8988T (cell line): ENCODE measurements around the gene COX7A1.
"Not testable (repeated sequence)": the region's sequence is repeated elsewhere in the genome, so short reads cannot be mapped to it uniquely, and the experiment has no call there.

ENCODE experiments used
- DNase-seq: peaks from one replicate; pipeline ENCODE4 v3.0.0; 2011

The COX7A1 gene

DNA sequence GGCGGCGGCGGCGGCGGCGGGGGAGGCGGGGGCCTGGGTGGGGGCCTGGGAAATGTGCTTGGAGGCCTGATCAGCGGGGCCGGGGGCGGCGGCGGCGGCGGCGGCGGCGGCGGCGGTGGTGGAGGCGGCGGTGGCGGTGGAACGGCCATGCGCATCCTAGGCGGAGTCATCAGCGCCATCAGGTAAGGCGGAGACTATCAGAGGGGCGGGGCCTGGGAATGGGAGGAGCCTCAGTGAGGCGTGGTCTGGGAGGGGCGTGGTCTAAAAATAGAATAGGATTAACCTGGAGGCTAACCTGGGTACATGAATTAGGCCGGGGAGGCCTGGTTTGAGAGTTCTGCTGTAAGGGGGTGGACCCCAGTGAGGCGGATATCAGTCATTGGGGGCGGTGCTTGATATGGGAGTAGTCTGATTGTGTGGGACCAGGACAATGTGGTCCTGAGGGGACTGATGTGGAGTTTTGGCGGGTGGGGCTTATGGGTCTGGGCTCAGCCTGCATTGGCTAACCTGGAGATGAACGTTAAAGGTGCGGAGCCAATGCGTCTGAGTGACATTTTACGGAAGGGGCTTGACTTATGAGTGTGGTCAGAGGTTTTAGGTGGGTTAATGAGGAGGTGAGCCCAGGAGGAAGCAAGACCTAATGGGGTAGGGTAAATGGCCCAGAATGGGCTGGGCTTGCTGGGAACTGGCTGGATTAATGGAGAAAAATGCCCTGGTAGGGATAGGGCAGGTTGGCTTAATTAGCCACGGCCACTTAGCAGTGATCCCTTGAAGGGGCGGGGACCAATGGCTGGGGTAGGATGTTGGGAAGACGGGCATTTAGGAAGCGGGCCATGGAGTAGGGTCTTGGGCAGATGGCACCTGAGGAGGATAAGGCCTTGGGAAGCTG is 11.0 kb downstream of the COX7A1 start:
- DNase-seq, result peak; percentile 89

GRCh38 chr19:36140304-36141038 is 11.8 kb downstream of the COX7A1 start:
- peak; percentile 93 for DNase-seq

DNA sequence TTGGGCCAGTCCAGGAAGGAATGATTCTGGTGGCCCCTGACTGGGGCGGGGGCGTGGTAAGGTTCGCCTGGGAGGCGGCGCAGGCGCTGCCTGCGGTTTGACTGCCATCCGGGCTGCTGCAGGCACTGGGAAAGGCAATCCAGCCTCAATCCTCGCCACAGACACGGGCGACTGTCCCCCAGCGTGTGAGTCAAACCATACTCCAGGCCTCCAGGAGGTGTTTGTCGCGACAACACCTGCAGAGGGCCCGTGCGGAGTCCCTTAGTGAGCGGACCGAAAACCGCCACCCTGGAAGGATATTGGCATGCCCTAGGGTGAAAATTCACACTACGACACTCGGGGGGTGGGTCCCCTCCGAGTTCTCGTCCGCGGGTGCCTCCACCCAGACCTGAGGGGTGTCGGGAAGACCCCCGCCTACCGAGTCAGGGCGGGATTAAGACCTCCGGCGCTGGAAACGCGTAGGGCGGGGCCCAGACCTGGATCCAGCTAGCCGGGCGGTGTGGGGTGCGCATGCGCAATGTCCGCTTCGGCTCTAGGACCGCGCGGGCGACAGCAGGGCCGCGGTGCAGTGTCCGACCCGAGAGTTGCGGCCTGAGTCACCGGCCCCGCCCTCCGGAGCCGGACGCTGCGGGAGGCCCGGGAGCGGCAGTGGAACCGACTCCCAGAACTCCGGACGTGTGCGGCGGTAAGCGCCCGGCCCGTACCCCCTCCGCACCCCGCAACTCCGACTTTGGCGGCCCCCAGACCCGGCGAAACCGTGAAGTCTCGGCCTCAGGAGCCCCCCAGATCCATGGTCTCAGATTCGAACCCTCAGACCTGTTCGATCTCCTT is 12.6 kb downstream of the COX7A1 start, which contains the start of gene CAPNS1:
TSS of gene CAPNS1 (plus strand) at position 594 of the 831 bp plus-strand sequence. CDS start 946 bp downstream, outside the sequence.
- DNase-seq, result peak; percentile 99

- DNase-seq, result no peak
Measured at GRCh38 chr19:36139120-36139472, 13.2 kb downstream of the COX7A1 start.

DNA sequence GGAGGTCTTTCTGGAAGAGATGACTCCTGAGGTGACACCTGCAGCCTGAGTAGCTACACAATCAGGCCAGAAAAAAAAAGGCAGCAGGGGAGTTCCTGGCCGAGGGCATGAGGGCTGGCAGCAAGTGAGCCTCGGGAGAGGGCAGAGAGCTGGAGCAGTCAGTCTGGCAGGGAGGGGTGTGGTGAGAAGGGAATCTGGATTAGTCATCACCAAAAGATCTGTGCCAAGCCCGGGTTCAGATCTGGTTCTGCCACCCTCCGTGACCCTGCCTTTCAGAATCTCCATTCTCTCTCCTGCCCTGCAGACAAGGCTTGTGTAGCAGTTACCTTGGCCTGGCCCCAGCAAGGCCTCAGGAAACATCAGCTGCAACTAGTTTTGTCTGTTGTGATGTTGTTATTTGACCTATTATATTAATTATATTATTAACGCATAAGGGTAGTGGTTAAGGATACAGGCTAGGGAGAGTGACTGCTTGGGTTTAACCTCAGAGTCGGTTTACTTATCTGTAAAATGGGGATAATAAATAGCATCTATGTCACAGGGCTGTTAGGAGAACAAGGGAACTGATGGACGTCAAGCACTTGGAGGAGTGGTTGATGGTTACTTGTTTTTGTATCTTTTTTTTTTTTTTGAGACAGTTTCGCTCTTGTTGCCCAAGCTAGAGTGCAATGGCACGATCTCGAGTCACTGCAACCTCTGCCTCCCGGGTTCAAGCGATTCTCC is 15.1 kb downstream of the COX7A1 start:
- DNase-seq, result peak; percentile 82

DNA sequence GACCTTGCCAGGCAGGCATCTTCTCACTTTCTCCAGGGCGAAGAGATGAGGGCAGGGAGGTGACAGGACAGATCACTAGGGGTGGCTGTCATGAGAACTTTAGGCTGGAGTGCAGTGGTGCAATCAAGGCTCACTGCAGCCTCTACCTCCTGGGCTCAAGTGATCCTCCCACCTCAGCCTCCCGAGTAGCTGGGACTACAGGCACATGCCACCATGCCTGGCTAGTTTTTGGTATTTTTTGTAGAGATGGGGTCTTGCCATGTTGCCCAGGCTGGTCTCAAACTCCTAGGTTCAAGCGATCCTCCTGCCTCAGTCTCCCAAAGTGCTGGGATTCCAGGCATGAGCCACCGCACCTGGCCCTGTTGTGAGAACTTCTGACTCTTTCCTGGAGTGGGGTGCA is 17.4 kb downstream of the COX7A1 start:
- DNase-seq, result not testable (repeated sequence)

GRCh38 chr19:36131221-36131620 is 21.0 kb downstream of the COX7A1 start:
- not testable (repeated sequence) for DNase-seq

- no peak for DNase-seq
Measured at GRCh38 chr19:36128392-36128736, 23.9 kb downstream of the COX7A1 start.

DNA sequence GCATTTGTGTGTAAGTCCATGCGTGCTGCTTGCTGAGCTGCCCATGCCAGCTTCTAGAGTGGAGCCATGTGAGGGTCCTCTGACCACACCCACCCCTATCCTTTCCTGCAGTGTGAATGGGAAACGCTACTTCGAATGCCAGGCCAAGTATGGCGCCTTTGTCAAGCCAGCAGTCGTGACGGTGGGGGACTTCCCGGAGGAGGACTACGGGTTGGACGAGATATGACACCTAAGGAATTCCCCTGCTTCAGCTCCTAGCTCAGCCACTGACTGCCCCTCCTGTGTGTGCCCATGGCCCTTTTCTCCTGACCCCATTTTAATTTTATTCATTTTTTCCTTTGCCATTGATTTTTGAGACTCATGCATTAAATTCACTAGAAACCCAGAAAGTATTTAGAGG is 26.7 kb downstream of the COX7A1 start:
- DNase-seq, result no peak

DNA sequence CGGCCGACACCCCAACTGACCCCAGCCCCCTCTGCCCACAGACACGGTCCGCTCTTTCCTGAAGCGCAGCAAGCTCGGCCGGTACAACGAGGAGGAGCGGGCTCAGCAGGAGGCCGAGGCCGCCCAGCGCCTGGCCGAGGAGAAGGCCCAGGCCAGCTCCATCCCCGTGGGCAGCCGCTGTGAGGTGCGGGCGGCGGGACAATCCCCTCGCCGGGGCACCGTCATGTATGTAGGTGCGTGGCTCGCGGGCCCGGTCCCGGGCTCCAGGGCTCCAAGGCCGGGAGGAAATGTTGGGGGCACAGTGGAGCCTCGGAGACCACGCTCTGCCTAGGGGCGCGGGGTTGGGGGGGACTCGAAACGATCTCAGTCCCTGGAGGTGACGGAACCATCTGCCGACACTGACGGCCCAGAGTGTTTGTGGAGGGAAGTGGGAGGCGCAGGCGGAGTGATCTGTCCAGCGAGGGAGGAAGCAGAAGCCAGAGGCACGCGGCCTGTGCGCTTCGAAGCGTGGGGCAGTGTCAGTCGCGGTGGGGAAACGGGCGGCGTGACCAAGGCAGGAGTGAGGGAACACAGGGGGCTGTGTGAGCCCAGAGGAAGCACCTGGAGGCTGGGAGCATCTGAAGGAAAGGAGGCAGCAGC is 30.6 kb downstream of the COX7A1 start:
- DNase-seq, result no peak

DNA sequence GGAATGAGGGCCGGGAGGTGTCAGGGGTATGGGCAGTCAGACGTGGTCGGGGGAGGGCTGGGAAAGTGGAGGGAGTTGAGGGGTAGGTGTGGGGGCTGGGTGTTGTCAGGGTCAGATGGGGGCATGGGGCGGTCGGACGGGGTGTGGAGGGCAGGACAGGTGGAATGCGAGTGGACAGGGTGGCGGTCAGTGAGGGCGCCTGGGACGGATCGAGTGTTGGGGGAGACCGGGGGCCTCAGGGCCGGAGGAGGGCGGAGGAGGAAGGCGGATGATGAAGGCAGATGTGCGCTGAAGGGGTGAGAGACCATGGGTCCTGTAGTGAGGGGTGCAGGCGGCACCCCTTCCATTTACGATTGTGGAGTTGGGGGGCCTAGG is 31.3 kb downstream of the COX7A1 start:
- no peak for DNase-seq

- no peak for DNase-seq
Measured at GRCh38 chr19:36120092-36120983, 31.9 kb downstream of the COX7A1 start.

GRCh38 chr19:36116344-36116637 is 36.0 kb downstream of the COX7A1 start:
- DNase-seq, result no peak

DNA sequence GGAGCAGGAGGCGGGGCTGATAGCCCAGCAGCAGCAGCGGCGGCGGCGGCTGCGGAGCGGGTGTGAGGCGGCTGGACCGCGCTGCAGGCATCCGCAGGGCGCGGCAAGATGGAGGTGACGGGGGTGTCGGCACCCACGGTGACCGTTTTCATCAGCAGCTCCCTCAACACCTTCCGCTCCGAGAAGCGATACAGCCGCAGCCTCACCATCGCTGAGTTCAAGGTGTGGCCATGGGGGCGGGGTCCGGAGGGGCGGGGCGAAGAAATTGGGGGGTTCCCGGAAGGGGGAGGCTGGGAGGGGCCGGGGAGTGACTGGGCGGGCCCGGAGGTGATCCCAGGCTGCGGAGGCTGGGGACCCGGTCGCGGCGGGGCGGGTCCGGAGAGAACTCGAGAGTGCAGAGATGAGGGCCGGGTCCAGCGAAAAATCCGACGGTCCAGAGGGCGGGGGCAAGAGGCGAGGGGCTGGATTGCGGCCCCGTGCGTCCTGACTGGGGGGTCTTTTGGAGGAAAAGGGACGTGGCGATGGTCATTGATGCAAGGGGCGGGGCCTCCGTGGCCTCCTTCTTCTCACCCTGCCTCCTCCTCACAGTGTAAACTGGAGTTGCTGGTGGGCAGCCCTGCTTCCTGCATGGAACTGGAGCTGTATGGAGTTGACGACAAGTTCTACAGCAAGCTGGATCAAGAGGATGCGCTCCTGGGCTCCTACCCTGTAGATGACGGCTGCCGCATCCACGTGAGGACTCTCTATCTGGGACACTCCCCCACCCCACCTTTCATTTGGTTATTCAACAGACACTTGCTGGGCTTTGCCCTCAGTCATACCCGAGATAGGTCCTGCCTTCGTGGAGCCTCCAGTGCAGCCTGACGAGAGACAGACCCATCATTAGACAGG is 36.5 kb downstream of the COX7A1 start, which contains the start of gene TBCB:
TSS of gene TBCB (plus strand) at position 16 of the 891 bp plus-strand sequence. CDS start at position 109, 93 bp downstream.
- no peak for DNase-seq

- peak; percentile 96 for DNase-seq
Measured at GRCh38 chr19:36114721-36115452, 37.4 kb downstream of the COX7A1 start, which contains the start of gene POLR2I. TSS of gene POLR2I (minus strand) at chr19:36114875. CDS start at chr19:36114856, 19 bp downstream.

GRCh38 chr19:36113894-36114720 is 38.1 kb downstream of the COX7A1 start:
- peak; percentile 47 for DNase-seq

GRCh38 chr19:36113425-36113824 is 38.8 kb downstream of the COX7A1 start:
- DNase-seq, result no peak

GRCh38 chr19:36112678-36113077 is 39.6 kb downstream of the COX7A1 start:
- no peak for DNase-seq
